Measurements from ENCODE around the gene CCNC.
"Not testable (repeated sequence)": the region's sequence is repeated elsewhere in the genome, so short reads cannot be mapped to it uniquely, and the experiment has no call there.

GRCh38 chr6:99594696-99595095, 26.2 kb upstream of the CCNC start:
- not testable (repeated sequence) for TF ChIP-seq POLR2A, CTCF, POLR2AphosphoS5, EP300 (IDR thresholded peaks at IDR 0.05)
